ENCODE results near the gene GJA4.

GJA4 gene

DNA sequence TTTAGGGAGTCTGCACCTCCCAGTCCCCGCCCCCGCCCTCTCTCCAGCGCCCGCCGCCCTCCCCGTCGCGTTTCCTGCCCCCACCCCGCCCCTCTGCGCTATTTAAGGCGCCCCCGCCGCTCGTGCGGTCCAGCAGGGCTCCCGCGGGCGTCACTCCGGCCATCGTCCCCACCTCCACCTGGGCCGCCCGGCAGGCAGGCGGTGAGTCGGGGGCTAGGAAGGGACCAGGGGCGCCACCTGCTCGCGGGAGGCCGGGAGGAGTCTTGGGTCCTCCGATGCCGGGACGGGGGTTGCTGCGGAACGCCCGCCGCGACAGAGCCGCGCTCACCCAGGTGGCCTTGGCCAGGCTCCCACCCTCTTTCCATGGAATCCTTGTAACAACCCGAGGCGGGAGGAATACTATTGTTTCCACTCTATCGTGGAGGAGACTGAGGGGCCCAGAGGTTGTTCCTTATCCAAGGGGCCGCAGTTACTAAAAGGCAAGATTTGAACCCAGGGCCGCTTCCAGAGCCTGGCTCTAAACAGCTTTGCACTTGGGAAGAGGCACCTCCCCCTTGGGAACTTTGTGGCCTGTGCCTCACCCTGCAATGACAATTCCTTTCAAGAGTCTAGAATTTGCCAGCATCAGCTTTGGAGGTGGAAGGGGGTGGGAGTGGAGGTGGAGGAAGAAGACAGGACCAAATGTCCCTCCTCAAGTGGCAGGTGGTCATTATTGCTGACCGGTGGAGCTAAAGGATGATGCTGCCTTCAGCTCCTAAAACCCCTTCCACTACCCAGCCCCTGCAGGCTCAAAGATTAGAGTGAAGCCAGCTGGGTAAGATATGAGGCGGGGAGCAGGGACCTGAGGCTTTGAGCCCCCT is at the start of gene GJA4:
GJA4 (plus strand) TSS at position 132 of the 860 bp plus-strand sequence. CDS start 1,215 bp downstream, outside the sequence.
- ChIA-PET POLR2A (no interaction called here), CTCF (interaction anchor here (0.6 kb wide), 1 partner anchor 58 kb away, joined by 3 read pairs; no protein-coding TSS in a partner anchor)
- H3K4me3 ChIP-seq (ENCODE audit: low read depth, low read length): no peak within 1 kb of the TSS
- H3K4me1 ChIP-seq (ENCODE audit: control insufficient read depth, insufficient read depth, low read length): no peaks in the 10 kb centered on the region
- H3K9me3 ChIP-seq (ENCODE audit: control insufficient read depth, insufficient read depth, low read depth, low read length): no peaks in the 10 kb centered on the region
- no peak within 1 kb of the TSS for H3K27ac ChIP-seq (ENCODE audit: extremely low read depth, low read depth, low read length)
- TF ChIP-seq ZBTB8A (tag by site-specific recombination; IDR thresholded peaks at IDR 0.05) (no peak), ZNF169 (tag by site-specific recombination; IDR thresholded peaks at IDR 0.05) (no peak), ZNF211 (tag by site-specific recombination; IDR thresholded peaks at IDR 0.05; ENCODE audit: low read depth) (no peak), ZNF350 (tag by site-specific recombination; IDR thresholded peaks at IDR 0.05) (no peak), BCL6B (tag by site-specific recombination; IDR thresholded peaks at IDR 0.05) (no peak), ZNF777 (tag by site-specific recombination; IDR thresholded peaks at IDR 0.05; ENCODE audit: borderline replicate concordance) (no peak), ZFHX2 (tag by site-specific recombination; conservative IDR thresholded peaks at IDR 0.05) (no peak)
- H3K36me3 ChIP-seq (ENCODE audit: control insufficient read depth in 2 of 2, insufficient read depth in 1 of 2, low read length in 2 of 2): no peaks in the 10 kb centered on the region

DNA sequence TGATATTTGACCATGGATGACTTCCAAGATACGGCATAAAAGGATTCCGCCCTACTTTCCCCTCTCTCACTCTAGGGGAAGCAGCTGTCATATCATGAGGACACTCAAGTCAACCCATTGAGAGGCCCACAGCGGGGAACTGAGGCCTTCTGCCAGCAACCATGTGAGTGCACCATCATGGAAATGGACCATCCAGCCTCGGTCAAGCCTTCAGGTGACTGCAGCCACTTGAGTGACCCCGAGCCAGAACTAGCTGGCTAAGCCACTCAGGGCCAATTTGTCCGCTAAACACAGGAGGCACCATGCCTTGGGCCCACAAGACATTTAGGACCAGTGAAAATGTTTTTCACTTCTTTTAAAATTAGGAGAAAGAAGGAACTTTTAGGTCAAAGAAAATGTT is 49.0 kb upstream of the GJA4 start:
- Histone ChIP-seq H3K27ac (ENCODE audit: extremely low read depth, low read depth, low read length) (no peak overlapping the region), H3K9me3 (ENCODE audit: control insufficient read depth, insufficient read depth, low read depth, low read length) (no peaks in the 10 kb centered on the region), H3K36me3 (ENCODE audit: control insufficient read depth in 2 of 2, insufficient read depth in 1 of 2, low read length in 2 of 2) (no peaks in the 10 kb centered on the region), H3K4me1 (ENCODE audit: control insufficient read depth, insufficient read depth, low read length) (no peaks in the 10 kb centered on the region), H3K4me3 (ENCODE audit: low read depth, low read length) (no peak overlapping the region)
- CTCF ChIA-PET: interaction anchor here (0.6 to 4.6 kb wide), 22 partner anchors 9 to 1140 kb away, joined by 3 to 39 read pairs (median 4); partner anchors contain the start of genes GJB4 and GJB5
- TF ChIP-seq ZNF555 (tag by site-specific recombination; conservative IDR thresholded peaks at IDR 0.05): no peak
- no peak for TF ChIP-seq ZXDB (tag by site-specific recombination; IDR thresholded peaks at IDR 0.05)
- POLR2A ChIA-PET: no interaction called here

GRCh38 chr1:34744851-34745250 is 47.9 kb upstream of the GJA4 start:
- H3K4me1 ChIP-seq (ENCODE audit: control insufficient read depth, insufficient read depth, low read length): no peaks in the 10 kb centered on the region
- ChIA-PET POLR2A (no interaction called here), CTCF (interaction anchor here (0.5 to 4.6 kb wide), 6 partner anchors 8 to 1111 kb away, joined by 3 to 39 read pairs (median 6); partner anchors contain the start of genes GJB4 and GJB5)
- H3K36me3 ChIP-seq (ENCODE audit: control insufficient read depth in 2 of 2, insufficient read depth in 1 of 2, low read length in 2 of 2): no peaks in the 10 kb centered on the region
- no peaks in the 10 kb centered on the region for H3K9me3 ChIP-seq (ENCODE audit: control insufficient read depth, insufficient read depth, low read depth, low read length)
- H3K4me3 ChIP-seq (ENCODE audit: low read depth, low read length): no peak overlapping the region
- TF ChIP-seq ZBTB48 (tag by site-specific recombination; IDR thresholded peaks at IDR 0.05) (no peak), EGR2 (tag by site-specific recombination; IDR thresholded peaks at IDR 0.05; ENCODE audit: low read depth) (peak; percentile 82), ZFHX2 (tag by site-specific recombination; conservative IDR thresholded peaks at IDR 0.05) (peak; percentile 64)
- no peak overlapping the region for H3K27ac ChIP-seq (ENCODE audit: extremely low read depth, low read depth, low read length)

DNA sequence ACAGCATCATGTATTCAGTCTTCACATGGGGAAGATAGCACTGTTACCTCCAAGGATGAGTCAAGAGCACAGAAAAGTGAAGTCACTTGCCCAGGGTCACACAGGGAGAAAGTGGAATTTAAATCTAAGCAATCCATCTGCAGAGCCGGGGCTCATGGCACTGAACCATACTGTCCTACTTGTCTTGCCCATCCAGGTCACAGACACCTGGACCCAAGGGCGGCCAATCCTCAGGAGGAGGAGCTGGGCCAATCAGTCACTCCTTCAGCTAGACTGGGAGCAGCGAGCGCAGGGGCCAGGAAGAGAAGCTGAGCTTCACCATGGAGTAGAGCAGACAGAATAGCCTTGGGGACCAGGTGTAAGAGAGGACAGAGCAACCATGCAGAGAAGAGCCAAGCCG is 47.1 kb upstream of the GJA4 start:
- POLR2A ChIA-PET: no interaction called here
- Histone ChIP-seq H3K36me3 (ENCODE audit: control insufficient read depth in 2 of 2, insufficient read depth in 1 of 2, low read length in 2 of 2) (no peaks in the 10 kb centered on the region), H3K4me3 (ENCODE audit: low read depth, low read length) (no peak overlapping the region), H3K4me1 (ENCODE audit: control insufficient read depth, insufficient read depth, low read length) (no peaks in the 10 kb centered on the region), H3K27ac (ENCODE audit: extremely low read depth, low read depth, low read length) (no peak overlapping the region), H3K9me3 (ENCODE audit: control insufficient read depth, insufficient read depth, low read depth, low read length) (no peaks in the 10 kb centered on the region)
- CTCF ChIA-PET: interaction anchor here (0.5 to 0.8 kb wide), 2 partner anchors 17 to 427 kb away, joined by 3 read pairs; no protein-coding TSS in a partner anchor
- TF ChIP-seq SCRT1 (tag by site-specific recombination; IDR thresholded peaks at IDR 0.05; ENCODE audit: borderline replicate concordance): no peak
- no peak for TF ChIP-seq ZBTB8A (tag by site-specific recombination; IDR thresholded peaks at IDR 0.05)
- no peak for TF ChIP-seq SETDB1 (IDR thresholded peaks at IDR 0.05; ENCODE audit: insufficient read length, low read length)
- no peak for TF ChIP-seq ZNF677 (tag by site-specific recombination; IDR thresholded peaks at IDR 0.05)
- TF ChIP-seq, protein P1, sequence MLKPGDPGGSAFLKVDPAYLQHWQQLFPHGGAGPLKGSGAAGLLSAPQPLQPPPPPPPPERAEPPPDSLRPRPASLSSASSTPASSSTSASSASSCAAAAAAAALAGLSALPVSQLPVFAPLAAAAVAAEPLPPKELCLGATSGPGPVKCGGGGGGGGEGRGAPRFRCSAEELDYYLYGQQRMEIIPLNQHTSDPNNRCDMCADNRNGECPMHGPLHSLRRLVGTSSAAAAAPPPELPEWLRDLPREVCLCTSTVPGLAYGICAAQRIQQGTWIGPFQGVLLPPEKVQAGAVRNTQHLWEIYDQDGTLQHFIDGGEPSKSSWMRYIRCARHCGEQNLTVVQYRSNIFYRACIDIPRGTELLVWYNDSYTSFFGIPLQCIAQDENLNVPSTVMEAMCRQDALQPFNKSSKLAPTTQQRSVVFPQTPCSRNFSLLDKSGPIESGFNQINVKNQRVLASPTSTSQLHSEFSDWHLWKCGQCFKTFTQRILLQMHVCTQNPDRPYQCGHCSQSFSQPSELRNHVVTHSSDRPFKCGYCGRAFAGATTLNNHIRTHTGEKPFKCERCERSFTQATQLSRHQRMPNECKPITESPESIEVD (tag by site-specific recombination; IDR thresholded peaks at IDR 0.05): no peak
- no peak for TF ChIP-seq ZNF521 (tag by site-specific recombination; IDR thresholded peaks at IDR 0.05)
- TF ChIP-seq ZNF549 (tag by site-specific recombination; IDR thresholded peaks at IDR 0.05): no peak
- no peak for TF ChIP-seq ZNF501 (tag by site-specific recombination; IDR thresholded peaks at IDR 0.05)
- no peak for TF ChIP-seq ZNF280D (tag by site-specific recombination; IDR thresholded peaks at IDR 0.05)

Measured in HEK293 (cell line).